Skeletal muscle cell (primary cell): ENCODE results near the gene ADAMTS18.

Source experiments
- DNase-seq: peaks from one replicate; pipeline ENCODE4 v3.0.0-alpha.2; 2010; ENCODE audit warnings: low read depth
- H3K4me3 ChIP-seq: 2 replicates; pipeline ENCODE4 v1.5.1; 2011; ENCODE audit warnings: low read depth, mild to moderate bottlenecking, control low read depth, low read length, moderate library complexity

The ADAMTS18 gene

DNA sequence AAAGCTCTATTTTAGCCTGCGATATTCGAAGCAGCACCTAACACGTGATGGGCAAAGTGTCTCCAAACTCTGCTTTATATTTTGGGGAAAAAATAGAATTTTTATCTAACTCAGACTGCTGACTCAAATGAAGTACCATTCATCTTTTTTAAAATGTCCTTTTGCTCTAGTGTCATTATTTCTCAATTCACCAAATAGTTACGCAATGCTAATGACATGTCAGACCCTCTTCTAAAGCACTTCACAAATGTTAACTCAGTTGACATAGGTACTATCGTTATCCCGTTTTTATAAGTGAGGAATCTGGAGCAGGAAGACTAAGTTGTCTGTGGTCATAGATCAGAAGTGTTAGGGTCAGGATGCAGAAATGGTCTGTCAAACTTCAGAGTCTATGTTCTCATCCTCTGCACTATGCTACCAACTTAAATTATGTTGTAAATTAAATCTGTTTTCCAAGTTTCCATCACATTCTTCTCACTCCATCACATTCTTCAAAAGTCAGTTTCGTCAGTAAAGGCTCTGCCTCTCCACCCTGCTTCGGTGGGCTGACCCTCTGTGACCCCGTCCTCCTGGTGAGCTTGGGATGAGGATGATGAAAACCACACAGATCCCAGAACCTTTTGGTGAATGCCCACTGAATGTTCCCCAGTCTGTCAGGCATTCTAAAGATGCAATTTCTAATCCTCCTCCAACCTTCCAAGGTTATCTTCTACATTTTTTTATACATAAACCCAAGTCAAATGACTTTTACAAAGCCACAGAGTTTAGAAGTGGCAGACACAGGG, 102.8 kb downstream of the ADAMTS18 start:
- H3K4me3 ChIP-seq: no peak overlapping the region
- no peak for DNase-seq

DNA sequence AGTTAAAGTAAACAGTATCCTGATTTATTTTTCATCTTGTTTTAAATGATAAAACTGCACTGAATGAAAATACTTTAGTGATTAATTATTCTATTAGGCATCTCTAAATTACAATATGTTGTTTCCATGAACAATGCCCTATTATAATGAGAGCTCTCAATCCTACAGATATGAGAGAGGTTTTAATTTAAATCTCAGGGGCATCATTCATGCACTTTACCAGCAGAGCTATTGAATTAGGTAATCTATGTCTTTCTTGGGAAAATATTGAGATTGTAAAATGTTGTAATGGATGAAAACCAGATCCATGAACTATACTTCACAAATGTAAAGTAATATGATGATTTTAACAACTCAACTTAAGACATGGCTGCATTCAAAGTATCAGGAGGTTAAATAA, 103.8 kb downstream of the ADAMTS18 start:
- DNase-seq: no peak
- H3K4me3 ChIP-seq: no peak overlapping the region

GRCh38 chr16:77330332-77331042, 104.3 kb downstream of the ADAMTS18 start:
- DNase-seq: no peak

GRCh38 chr16:77328768-77329167, 106.1 kb downstream of the ADAMTS18 start:
- H3K4me3 ChIP-seq: no peak overlapping the region
- DNase-seq: no peak

More at GRCh38 chr16:77330332-77331042, 104.3 kb downstream of the ADAMTS18 start:
- H3K4me3 ChIP-seq: no peak overlapping the region

- no peak for DNase-seq
- H3K4me3 ChIP-seq: no peak overlapping the region
Observed at GRCh38 chr16:77328274-77328673, 106.6 kb downstream of the ADAMTS18 start.

DNA sequence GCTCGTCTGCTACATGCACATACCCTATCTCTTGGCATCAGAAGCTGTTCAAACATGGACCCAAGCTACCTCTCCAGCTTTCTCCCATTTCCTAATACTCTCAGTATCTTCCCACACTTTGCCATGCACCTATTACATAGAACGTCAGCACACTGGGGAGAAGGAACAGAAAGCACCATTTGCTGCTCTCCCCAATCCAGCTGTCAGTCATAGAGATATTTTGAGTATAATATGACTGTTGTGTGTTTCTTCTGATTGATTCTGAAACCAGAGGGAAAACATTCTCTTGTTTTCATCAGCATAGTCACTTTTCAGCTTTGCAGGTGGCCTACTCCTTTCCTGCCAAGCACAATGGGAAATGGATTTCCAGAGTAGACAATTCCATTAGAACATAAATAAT, 107.1 kb downstream of the ADAMTS18 start:
- H3K4me3 ChIP-seq: no peak overlapping the region
- DNase-seq: no peak

GRCh38 chr16:77324729-77325128, 110.1 kb downstream of the ADAMTS18 start:
- H3K4me3 ChIP-seq: no peak overlapping the region
- no peak for DNase-seq

GRCh38 chr16:77323695-77324094, 111.1 kb downstream of the ADAMTS18 start:
- DNase-seq: no peak
- no peak overlapping the region for H3K4me3 ChIP-seq

DNA sequence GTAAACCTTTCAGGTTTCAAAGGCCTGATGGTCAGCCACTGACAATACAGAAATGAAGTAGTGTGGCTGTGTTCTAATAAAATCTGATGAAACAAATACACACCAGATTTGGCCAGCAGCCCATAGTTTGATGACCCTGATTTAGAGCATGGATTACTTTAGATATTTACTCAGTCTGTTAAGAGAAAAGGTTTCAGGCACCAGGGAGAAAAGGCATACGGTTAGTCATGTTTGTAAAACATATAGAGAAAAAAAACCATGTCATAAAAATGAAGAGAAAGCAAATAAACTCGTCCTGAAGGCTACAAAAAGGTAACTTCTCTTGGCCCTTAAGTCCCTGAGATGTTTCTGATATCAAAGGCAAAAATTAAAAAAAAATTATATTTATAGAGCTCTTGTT, 112.1 kb downstream of the ADAMTS18 start:
- H3K4me3 ChIP-seq: no peak overlapping the region
- no peak for DNase-seq

- H3K4me3 ChIP-seq: no peak overlapping the region
- no peak for DNase-seq
Observed at GRCh38 chr16:77317059-77317458, 117.8 kb downstream of the ADAMTS18 start.

DNA sequence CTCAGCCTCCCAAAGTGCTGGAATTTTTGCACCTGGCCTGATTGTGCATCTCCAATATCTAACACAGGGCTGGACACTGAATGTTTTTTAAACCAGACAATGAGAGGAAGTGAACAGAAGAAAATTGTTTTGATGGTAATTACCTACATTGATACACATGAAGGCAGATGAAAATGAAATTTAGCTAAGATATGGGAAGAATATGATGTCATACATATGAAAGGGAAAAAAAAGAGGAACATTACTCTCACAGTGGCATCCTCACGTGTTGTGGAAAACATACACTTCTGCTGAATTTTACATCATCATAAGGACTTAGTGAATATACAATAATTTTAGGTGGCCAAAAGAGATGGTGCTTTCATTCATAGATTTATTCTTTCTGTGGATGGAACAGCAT, 124.0 kb downstream of the ADAMTS18 start:
- no peak overlapping the region for H3K4me3 ChIP-seq
- no peak for DNase-seq

DNA sequence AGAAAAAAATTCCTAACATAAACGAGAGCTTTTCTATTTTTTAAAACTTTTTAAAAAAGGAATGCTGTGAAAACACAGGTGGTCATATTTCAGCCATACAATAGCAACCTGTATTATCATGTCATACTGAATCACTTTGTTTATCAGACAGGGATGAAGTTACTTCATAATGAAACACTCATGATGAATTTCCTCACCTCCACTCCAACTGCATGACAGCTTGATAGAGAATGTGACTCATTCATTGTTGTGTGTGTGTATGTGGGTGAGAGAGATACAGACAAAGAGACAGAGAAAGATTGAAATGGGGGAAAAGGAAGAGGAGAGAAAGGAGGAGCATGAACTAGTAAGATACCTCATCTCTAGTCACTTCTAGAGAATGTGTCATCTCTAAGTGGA, 126.7 kb downstream of the ADAMTS18 start:
- peak; percentile 61 for DNase-seq
- no peak overlapping the region for H3K4me3 ChIP-seq

- DNase-seq: no peak
Observed at GRCh38 chr16:77307426-77308162, 127.2 kb downstream of the ADAMTS18 start.

GRCh38 chr16:77306075-77306474, 128.8 kb downstream of the ADAMTS18 start:
- DNase-seq: no peak
- no peak overlapping the region for H3K4me3 ChIP-seq

More at GRCh38 chr16:77307426-77308162, 127.2 kb downstream of the ADAMTS18 start:
- no peak overlapping the region for H3K4me3 ChIP-seq

- DNase-seq: no peak
Observed at GRCh38 chr16:77304877-77305276, 130.0 kb downstream of the ADAMTS18 start.

GRCh38 chr16:77304134-77304533, 130.7 kb downstream of the ADAMTS18 start:
- no peak overlapping the region for H3K4me3 ChIP-seq
- DNase-seq: no peak

More at GRCh38 chr16:77304877-77305276, 130.0 kb downstream of the ADAMTS18 start:
- no peak overlapping the region for H3K4me3 ChIP-seq

GRCh38 chr16:77302674-77303073, 132.2 kb downstream of the ADAMTS18 start:
- no peak overlapping the region for H3K4me3 ChIP-seq
- no peak for DNase-seq

DNA sequence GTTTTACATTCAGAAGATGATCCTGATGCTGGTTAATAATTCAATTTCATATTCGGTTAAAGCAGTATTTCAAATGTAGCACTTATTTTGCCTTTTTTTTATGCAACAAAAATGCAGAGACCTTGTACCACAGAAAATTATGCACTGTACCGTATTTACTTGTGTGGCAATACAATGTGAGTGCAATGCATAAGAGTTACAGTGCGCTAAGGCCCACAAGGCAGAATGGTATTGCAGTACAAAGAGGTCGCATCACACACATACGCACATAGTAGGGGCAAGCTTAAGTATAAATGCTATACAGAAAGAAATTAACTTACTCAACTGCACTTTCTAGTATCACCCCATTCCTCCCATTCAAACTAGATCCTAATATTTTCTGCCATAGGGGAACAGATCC, 132.6 kb downstream of the ADAMTS18 start:
- no peak for DNase-seq
- no peak overlapping the region for H3K4me3 ChIP-seq

DNA sequence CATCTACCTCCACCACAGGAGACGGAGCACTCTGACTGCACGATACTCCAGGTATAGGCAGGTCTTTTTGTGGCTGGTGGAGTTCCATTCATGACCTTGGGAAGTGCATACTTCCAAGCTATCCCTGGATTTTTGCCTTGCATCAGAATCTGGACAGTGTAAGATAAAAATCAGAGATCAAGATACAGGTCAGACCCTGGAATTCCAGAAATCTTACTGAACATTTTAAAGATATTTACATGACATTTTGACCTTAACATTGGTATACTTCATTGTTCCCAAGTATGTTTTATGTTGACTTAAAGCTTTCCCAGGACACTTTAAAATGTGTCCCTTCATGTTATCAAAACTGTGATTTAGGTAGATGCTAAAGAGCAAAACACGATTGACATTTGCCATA, 134.6 kb downstream of the ADAMTS18 start:
- no peak overlapping the region for H3K4me3 ChIP-seq
- no peak for DNase-seq

DNA sequence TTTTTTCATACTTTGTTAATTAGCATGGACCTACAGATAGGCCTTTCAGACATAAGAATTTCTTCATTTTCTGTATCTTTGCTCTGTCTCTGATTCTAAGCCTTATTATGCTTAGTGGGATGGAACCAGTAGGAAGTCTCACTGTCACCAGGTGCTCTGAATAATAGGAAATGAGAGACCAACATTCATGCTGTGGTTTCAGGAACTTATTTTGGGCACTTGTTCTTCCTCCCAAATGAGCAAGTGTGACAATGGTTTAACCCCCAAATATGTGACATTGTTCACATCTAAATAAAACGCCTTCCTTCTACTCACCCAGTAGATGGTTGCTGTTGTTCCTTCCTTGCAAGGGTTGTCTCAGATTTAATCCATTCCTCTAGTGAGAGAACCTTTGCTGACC, 135.4 kb downstream of the ADAMTS18 start:
- no peak overlapping the region for H3K4me3 ChIP-seq
- DNase-seq: no peak
